Panc1 (cell line): ENCODE measurements around the gene RNF145.

Experiments
- POLR2AphosphoS5 ChIP-seq: IDR thresholded peaks from 2 replicates; pipeline ENCODE4 v1.6.1; 2012; ENCODE audit warnings: mild to moderate bottlenecking, low read depth, low read length, moderate library complexity
- TF ChIP-seq, protein P1 (sequence below): fragments of 450-650 bp; IDR thresholded peaks from 2 replicates; pipeline ENCODE4 v1.5.1; 2017; ENCODE audit warnings: mild to moderate bottlenecking

DNA sequence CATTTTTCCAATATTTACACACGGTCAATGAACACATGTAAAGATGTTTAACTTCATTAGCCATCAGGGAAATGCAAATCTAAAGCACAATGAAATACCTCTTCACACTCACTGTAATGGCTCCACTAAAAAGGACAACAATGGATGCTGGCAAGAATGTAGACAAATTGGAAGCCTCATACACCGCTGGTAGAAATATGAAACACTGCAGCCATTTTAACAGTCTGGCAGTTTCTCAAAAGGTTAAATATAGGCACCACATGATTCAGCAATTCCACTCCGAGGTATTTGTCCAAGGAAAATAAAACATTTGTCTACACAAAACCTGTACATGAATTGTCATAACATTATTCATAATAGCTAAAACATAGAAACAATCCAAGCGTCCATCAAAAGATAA, 20.0 kb downstream of the RNF145 start:
- TF ChIP-seq, protein P1, sequence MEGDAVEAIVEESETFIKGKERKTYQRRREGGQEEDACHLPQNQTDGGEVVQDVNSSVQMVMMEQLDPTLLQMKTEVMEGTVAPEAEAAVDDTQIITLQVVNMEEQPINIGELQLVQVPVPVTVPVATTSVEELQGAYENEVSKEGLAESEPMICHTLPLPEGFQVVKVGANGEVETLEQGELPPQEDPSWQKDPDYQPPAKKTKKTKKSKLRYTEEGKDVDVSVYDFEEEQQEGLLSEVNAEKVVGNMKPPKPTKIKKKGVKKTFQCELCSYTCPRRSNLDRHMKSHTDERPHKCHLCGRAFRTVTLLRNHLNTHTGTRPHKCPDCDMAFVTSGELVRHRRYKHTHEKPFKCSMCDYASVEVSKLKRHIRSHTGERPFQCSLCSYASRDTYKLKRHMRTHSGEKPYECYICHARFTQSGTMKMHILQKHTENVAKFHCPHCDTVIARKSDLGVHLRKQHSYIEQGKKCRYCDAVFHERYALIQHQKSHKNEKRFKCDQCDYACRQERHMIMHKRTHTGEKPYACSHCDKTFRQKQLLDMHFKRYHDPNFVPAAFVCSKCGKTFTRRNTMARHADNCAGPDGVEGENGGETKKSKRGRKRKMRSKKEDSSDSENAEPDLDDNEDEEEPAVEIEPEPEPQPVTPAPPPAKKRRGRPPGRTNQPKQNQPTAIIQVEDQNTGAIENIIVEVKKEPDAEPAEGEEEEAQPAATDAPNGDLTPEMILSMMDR, result no peak
- TF ChIP-seq POLR2AphosphoS5, result no peak
